ENCODE results near the gene RRP1B. TPM values are rescaled to one million over a fixed set of nuclear protein-coding genes. Genes with fewer than 3 reads are reported as not detected.
"Not testable (repeated sequence)": the region's sequence is repeated elsewhere in the genome, so short reads cannot be mapped to it uniquely, and the experiment has no call there.

Gene RRP1B
- total RNA-seq, 2 donors from 2014 or later, result 10.5 to 16.0 TPM

- H3K27me3 ChIP-seq, result no peaks in the 10 kb centered on the region
- no peaks in the 10 kb centered on the region for H3K36me3 ChIP-seq
- no peaks in the 10 kb centered on the region for H3K9me3 ChIP-seq
- no peaks in the 10 kb centered on the region for H3K4me1 ChIP-seq
- H3K4me3 ChIP-seq, result no peak overlapping the region
- no peak overlapping the region for H3K27ac ChIP-seq
- TF ChIP-seq CTCF (IDR thresholded peaks at IDR 0.05), result no peak
- DNase-seq (ENCODE audit: low spot score), result no peak
These were observed 53.0 kb downstream of the RRP1B start for GRCh38 chr21:43712268-43712942.

- not testable (repeated sequence) for H3K27me3 ChIP-seq; H3K36me3 ChIP-seq; H3K27ac ChIP-seq; H3K9me3 ChIP-seq; H3K4me1 ChIP-seq; DNase-seq (ENCODE audit: low spot score); H3K4me3 ChIP-seq
These were observed 53.8 kb downstream of the RRP1B start for GRCh38 chr21:43713123-43713522.

GRCh38 chr21:43716376-43717165 lies 57.2 kb downstream of the RRP1B start:
- Histone ChIP-seq H3K9me3 (no peaks in the 10 kb centered on the region), H3K27me3 (no peaks in the 10 kb centered on the region), H3K27ac (no peak overlapping the region), H3K36me3 (no peaks in the 10 kb centered on the region), H3K4me1 (peaks cover 0 to 24% of the 10 kb centered on the region in 2 donors), H3K4me3 (no peak overlapping the region)
- no peak for TF ChIP-seq CTCF (IDR thresholded peaks at IDR 0.05)
- no peak for DNase-seq (ENCODE audit: low spot score)

- no peaks in the 10 kb centered on the region for H3K27me3 ChIP-seq
- H3K4me3 ChIP-seq, result no peak overlapping the region
- no peak for TF ChIP-seq CTCF (IDR thresholded peaks at IDR 0.05)
- no peaks in the 10 kb centered on the region for H3K36me3 ChIP-seq
- H3K9me3 ChIP-seq, result no peaks in the 10 kb centered on the region
- no peak for DNase-seq (ENCODE audit: low spot score)
- H3K27ac ChIP-seq, result no peak overlapping the region
- peaks cover 0 to 31% of the 10 kb centered on the region in 2 donors for H3K4me1 ChIP-seq
These were observed 58.0 kb downstream of the RRP1B start for GRCh38 chr21:43717166-43717853.

GRCh38 chr21:43717967-43718871 lies 58.9 kb downstream of the RRP1B start:
- no peaks in the 10 kb centered on the region for H3K27me3 ChIP-seq
- no peaks in the 10 kb centered on the region for H3K9me3 ChIP-seq
- peak overlapping the region; percentile 84 to 94 for H3K4me3 ChIP-seq
- no peak for DNase-seq (ENCODE audit: low spot score)
- H3K4me1 ChIP-seq, result peaks cover 0 to 35% of the 10 kb centered on the region in 2 donors
- TF ChIP-seq CTCF (IDR thresholded peaks at IDR 0.05), result no peak
- H3K27ac ChIP-seq, result peak overlapping the region; percentile 52 to 90
- no peaks in the 10 kb centered on the region for H3K36me3 ChIP-seq
